Cortex of kidney (tissue), 1 donor: ENCODE data around the gene CERS6.

Experiments
- DNase-seq: peaks from one replicate; lab custom pipeline; 2025; lab: John Stamatoyannopoulos, UW

Gene CERS6

GRCh38 chr2:168673265-168674189 lies 217.5 kb downstream of the CERS6 start:
- DNase-seq = no peak

- DNase-seq = no peak
Measured at GRCh38 chr2:168678153-168678853, 222.2 kb downstream of the CERS6 start.

GRCh38 chr2:168679081-168679480 lies 223.0 kb downstream of the CERS6 start:
- DNase-seq = no peak

GRCh38 chr2:168679741-168680310 lies 223.8 kb downstream of the CERS6 start:
- DNase-seq = no peak

GRCh38 chr2:168683996-168684395 lies 227.9 kb downstream of the CERS6 start:
- no peak for DNase-seq

GRCh38 chr2:168684921-168685599 lies 229.0 kb downstream of the CERS6 start:
- no peak for DNase-seq

- DNase-seq = no peak
Measured at GRCh38 chr2:168685600-168686451, 229.8 kb downstream of the CERS6 start.

- no peak for DNase-seq
Measured at GRCh38 chr2:168686452-168687191, 230.6 kb downstream of the CERS6 start.

GRCh38 chr2:168687314-168687713 lies 231.2 kb downstream of the CERS6 start:
- DNase-seq = no peak

- no peak for DNase-seq
Measured at GRCh38 chr2:168690381-168690885, 234.4 kb downstream of the CERS6 start.

- DNase-seq = no peak
Measured at GRCh38 chr2:168691221-168691620, 235.1 kb downstream of the CERS6 start.

- no peak for DNase-seq
Measured at GRCh38 chr2:168692132-168692744, 236.2 kb downstream of the CERS6 start.

GRCh38 chr2:168694173-168694572 lies 238.1 kb downstream of the CERS6 start:
- DNase-seq = no peak

- no peak for DNase-seq
Measured at GRCh38 chr2:168694866-168695265, 238.8 kb downstream of the CERS6 start.

GRCh38 chr2:168697668-168698121 lies 241.6 kb downstream of the CERS6 start:
- no peak for DNase-seq

- no peak for DNase-seq
Measured at GRCh38 chr2:168698969-168699368, 242.9 kb downstream of the CERS6 start.

- no peak for DNase-seq
Measured at GRCh38 chr2:168699844-168700417, 243.9 kb downstream of the CERS6 start.

- DNase-seq = no peak
Measured at GRCh38 chr2:168700615-168701245, 244.7 kb downstream of the CERS6 start.

- DNase-seq = no peak
Measured at GRCh38 chr2:168702579-168702978, 246.5 kb downstream of the CERS6 start.
